VCaP (cell line): ENCODE measurements around the gene PLP2.

Experiments
- H3K27ac ChIP-seq: fragments of 450-650 bp; 2 replicates; pipeline ENCODE4 v1.5.1; 2017
- TF ChIP-seq, protein P1 (sequence below): fragments of 450-650 bp; conservative IDR thresholded peaks from 2 replicates; pipeline ENCODE4 v1.5.1; 2017; ENCODE audit warnings: mild to moderate bottlenecking, moderate library complexity

Gene PLP2

DNA sequence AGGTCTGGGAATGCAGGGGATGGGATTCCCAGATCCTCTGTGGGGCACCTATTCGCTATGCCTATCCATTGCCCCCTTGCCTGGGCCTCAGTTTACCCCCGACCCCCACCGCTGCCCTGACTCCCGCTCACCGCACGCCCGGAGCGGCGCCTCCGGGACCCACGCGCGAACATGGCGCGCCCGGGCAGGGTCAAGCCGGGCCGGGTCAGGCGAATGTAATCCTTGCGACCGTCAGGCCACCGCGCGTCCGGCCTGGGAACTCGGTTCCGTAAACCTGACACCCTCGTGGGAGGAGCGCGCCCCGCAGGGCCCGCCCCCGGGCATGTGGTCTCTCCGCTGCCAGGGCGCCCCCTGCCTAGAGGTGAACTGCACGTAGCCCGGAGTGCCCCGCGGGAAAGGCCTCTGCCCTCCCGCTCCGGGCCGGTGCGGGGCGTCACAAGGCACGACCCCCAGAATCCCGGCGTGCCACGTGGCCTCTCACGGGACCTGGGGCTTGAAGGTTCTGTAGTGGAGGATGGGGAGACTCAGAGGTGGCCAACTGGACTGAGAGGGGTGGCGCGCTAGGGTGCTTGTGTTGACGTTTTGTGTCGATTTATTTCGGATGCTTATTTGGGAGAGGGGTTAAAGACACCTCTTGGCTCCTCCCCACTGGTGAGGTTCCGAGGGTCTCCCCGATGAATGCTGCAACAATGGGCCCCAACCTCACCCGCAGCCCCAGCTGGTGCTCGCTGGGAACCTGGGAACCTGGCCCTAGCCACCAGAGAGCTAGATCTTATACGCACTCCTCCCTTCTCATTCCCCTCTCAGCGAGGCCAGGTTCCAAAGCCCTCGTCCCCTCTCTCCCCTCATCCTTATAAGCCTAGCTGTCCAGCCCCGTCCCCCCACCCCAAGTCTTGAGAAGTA is 14.7 kb downstream of the PLP2 start, which contains the start of gene PRICKLE3:
PRICKLE3 (minus strand) TSS at position 249 of the 903 bp plus-strand sequence; CDS start at position 173, 76 bp downstream.
- TF ChIP-seq, protein P1, sequence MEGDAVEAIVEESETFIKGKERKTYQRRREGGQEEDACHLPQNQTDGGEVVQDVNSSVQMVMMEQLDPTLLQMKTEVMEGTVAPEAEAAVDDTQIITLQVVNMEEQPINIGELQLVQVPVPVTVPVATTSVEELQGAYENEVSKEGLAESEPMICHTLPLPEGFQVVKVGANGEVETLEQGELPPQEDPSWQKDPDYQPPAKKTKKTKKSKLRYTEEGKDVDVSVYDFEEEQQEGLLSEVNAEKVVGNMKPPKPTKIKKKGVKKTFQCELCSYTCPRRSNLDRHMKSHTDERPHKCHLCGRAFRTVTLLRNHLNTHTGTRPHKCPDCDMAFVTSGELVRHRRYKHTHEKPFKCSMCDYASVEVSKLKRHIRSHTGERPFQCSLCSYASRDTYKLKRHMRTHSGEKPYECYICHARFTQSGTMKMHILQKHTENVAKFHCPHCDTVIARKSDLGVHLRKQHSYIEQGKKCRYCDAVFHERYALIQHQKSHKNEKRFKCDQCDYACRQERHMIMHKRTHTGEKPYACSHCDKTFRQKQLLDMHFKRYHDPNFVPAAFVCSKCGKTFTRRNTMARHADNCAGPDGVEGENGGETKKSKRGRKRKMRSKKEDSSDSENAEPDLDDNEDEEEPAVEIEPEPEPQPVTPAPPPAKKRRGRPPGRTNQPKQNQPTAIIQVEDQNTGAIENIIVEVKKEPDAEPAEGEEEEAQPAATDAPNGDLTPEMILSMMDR: peak; percentile 36; the same call in 1 of the 2 replicates

DNA sequence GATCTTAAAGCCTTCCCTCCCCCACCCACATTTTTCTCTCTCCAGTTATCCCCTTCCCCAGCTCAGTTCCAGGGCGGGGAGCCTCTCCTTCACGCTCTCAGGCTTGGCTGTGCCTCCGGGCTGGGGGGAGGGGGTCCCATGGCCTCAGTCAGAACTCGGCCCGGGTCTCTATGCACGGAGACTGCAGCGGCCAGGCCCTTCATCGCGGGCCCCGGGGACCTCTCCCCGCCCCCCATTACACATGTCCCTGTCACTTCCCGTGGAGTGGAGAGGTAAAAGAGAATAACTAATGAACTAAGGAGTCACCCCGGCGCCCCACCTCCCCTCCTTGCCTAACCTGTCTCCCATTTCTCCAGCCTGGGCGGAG is 15.3 kb downstream of the PLP2 start:
- TF ChIP-seq, protein P1: no peak
- no peak overlapping the region for H3K27ac ChIP-seq

More for the DNA sequence above, 14.7 kb downstream of the PLP2 start, which contains the start of gene PRICKLE3:
- H3K27ac ChIP-seq: peak within 1 kb of the TSS; percentile 27; the same call in 1 of the 2 replicates

DNA sequence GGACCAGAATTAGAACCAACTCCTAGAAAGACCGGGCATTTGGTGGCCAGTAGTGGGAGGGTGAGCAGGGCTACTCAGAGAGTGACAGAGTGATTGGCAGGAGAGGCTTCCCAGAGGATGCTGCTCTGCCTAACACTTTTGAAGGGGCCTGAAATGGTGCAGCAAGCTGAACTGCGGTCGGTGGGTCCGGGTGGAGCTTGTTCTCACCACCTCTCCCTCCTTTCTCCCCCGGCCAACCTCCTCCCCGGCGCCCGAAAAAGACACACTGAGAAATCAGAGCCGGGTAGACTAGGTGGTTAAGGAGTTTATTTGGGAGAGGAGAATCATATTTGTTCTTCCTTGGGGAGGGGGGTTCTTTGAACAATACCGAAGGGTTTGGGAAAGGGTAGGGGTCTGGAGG is 15.8 kb downstream of the PLP2 start:
- H3K27ac ChIP-seq: no peak overlapping the region
- TF ChIP-seq, protein P1: no peak

DNA sequence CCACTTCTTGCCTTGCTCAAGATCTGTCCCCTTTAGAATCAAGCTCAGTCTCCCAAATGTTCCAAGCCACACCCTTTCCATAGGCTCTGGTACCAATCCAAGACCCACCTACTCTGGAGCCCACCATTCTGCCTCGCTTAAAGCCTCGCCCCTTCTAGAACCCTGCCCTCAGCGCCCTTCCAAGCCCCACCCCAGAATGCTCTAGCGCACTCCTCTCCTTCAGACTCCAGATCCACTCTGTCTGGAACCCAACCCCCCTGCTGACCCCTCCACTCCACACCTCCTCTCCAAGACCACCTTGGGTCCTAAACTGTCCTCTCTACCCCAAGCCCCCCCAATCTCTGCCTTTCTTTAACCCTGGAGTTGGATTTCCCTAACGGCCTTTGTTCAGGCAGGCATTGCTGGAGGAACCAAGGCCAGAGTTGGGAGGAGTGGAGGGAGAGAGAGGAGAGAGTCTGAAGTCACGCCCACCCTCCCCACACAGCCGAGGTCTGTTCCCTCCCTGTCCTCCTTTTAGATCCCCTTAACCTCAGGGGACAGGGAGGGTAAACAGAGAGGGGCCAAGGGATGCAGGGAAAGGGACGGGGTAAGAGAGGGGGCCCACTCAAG is 16.9 kb downstream of the PLP2 start:
- no peak overlapping the region for H3K27ac ChIP-seq
- TF ChIP-seq, protein P1: no peak

DNA sequence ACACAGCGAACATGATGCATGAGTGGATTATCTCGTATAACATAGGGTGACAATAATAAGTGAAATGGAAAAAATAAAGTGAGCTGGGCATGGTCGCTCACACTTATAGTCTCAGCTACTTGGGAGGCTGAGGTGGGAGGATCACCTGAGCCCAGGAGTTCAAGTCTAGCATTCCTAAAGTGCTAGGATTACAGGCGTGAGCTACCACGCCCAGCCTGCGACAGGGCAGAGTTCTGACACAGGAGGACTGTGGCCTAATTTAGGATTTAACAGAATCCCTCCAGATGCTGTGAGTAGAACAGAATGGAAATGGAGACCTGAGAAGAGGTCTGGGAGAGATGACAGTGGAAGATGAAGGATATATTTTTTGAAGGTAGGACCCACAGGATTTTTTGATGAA is 17.9 kb downstream of the PLP2 start:
- no peak overlapping the region for H3K27ac ChIP-seq
- TF ChIP-seq, protein P1: no peak

DNA sequence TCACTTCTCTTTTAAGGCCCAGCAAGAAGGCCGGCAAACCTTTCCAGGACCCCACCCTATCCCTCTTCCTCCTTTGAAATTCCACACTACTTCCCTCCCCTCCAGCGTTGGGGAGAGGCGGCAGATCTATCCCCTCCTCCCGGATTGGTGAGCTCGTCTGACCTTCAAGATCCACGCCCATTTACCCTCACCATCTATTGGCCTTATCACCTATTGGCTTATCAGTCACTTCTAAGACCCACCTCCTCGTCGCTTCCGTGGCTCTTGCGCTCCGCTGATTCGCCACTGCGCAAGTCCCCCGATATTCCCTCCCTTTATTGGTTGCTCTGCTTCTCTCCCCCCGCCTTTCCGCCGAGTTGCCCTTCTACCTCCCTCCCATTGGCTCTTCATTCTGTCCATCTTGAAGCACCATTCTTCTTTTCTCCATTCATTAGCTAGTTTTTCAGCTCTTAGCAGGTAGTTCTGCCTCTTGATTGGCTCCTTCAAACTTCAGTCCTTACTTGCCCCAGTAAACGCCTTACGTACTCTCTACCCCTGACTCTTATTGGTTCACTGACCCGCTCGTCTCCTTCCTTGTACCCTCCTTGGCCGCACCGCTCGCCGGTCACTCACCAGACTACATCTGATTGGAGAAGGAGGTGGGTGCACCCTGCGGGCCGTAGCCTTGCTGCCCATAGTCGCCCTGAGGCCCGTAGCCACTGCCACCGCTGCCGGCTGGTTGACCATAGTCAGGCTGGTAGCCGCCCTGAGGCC is 19.3 kb downstream of the PLP2 start:
- peak overlapping the region; percentile 63 for H3K27ac ChIP-seq
- TF ChIP-seq, protein P1: no peak

DNA sequence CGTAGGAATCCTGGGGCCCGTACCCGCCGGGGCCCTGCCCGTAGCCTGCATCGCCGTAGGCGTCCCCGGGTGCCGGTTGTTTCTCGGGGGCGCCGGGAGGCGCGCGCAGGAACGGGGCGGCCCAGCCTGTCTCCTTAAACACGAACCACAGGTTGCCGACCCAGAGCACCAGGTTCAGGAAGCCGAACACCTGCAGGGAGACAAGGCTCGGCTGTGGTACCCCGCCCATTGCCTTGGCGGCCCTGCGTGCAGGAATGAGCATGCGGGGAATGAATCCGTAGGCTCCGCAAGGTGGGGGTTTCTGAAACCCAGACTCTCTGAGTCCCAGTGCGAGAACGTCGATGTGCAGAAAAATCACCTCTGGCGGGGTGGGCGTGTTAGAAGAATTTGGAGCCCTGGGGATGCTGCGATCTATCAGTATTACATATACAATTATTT is 19.9 kb downstream of the PLP2 start:
- TF ChIP-seq, protein P1: no peak

More for the DNA sequence above, 19.9 kb downstream of the PLP2 start:
- peak overlapping the region; percentile 63 for H3K27ac ChIP-seq
